HepG2 (cell line): ENCODE measurements around the gene TRPC3. TPM values are rescaled to one million over a fixed set of nuclear protein-coding genes. Genes with fewer than 3 reads are reported as not detected.

Experiments used
- ATAC-seq: fragments of 200-7000 bp; cut with Tn5 transposase; 3 replicates; pipeline ENCODE4 v1.9.1; 2020; ENCODE audit warnings: mild to moderate bottlenecking, moderate library complexity
- BruUV-seq: library from RNA; stranded (reverse); fragments of 400-500 nt; replicated peaks from 2 replicates; lab custom pipeline; 2021; lab: Mats Ljungman, UMichigan
- CTCF ChIA-PET: fragments of 300-600 bp; formaldehyde crosslinking; extraction: SDS; loops from one replicate; lab custom pipeline; 2021; ENCODE audit warnings: low total read pairs, inconsistent platforms, low intra/inter-chr PET ratio; lab: Yijun Ruan, JAX
- POLR2A ChIA-PET: fragments of 350-600 bp; sonication (Branson Sonifier 250); formaldehyde crosslinking; loops from one replicate; lab custom pipeline; 2020; ENCODE audit warnings: antibody characterized with exemption, inconsistent platforms; lab: Yijun Ruan, JAX
- DNase-seq: peaks from one replicate; pipeline ENCODE4 v3.0.0-alpha.2; 2015; ENCODE audit warnings: low spot score
- FAIRE-seq: peaks from 3 replicates; lab custom pipeline; 2011; peaks lifted over from hg19 to GRCh38; lab: Jason Lieb, UNC
- H2AFZ ChIP-seq: one replicate; pipeline ENCODE4 v1.6.1; 2011; ENCODE audit warnings: low read length, inconsistent platforms
- H3K27ac ChIP-seq: fragments of 300-600 bp; 3 replicates; pipeline ENCODE4 v1.8.0; 2011; ENCODE audit warnings: mixed run types, mild to moderate bottlenecking, mixed read lengths, low read length, inconsistent platforms; ENCODE audit not compliant: insufficient read depth; ENCODE audit errors: extremely low read length
- H3K27me3 ChIP-seq, 2 experiments: fragments of 200-600 bp in 1 of 2; 2 replicates in 1 of 2; 3 replicates in 1 of 2; pipeline versions ENCODE4 v1.6.0 to v1.8.0; 2011; ENCODE audit warnings: low read length in 2 of 2, mild to moderate bottlenecking in 2 of 2, moderate library complexity in 2 of 2, inconsistent platforms in 1 of 2; ENCODE audit not compliant: insufficient read depth in 2 of 2, control insufficient read depth in 1 of 2
- H3K36me3 ChIP-seq, 2 experiments: fragments of 200-600 bp in 1 of 2; replicated peaks in 1 of 2; 2 replicates in 1 of 2; 3 replicates in 1 of 2; pipeline versions ENCODE4 v1.5.1 to v1.8.0; 2011; ENCODE audit warnings: low read length in 2 of 2, inconsistent platforms in 1 of 2; ENCODE audit not compliant: insufficient read depth in 2 of 2, control insufficient read depth in 1 of 2
- H3K4me1 ChIP-seq: 2 replicates; pipeline ENCODE4 v1.5.1; 2012; ENCODE audit warnings: low read length, inconsistent platforms; ENCODE audit not compliant: insufficient read depth
- H3K4me2 ChIP-seq: 2 replicates; pipeline ENCODE4 v1.6.0; 2011; ENCODE audit warnings: low read depth, low read length, inconsistent platforms
- H3K4me3 ChIP-seq, 3 experiments: fragments of 200-600 bp in 1 of 3; sonication (generic), shearing (Covaris generic) in 1 of 3; replicated peaks in 1 of 3; 2 replicates each; pipeline ENCODE4 v1.5.1; 2011 to 2016; ENCODE audit warnings: low read length in 3 of 3, inconsistent platforms in 2 of 3, low read depth in 2 of 3, mild to moderate bottlenecking in 2 of 3, control low read depth in 1 of 3, mixed read lengths in 1 of 3; ENCODE audit not compliant: insufficient read depth in 1 of 3
- H3K79me2 ChIP-seq: one replicate; pipeline ENCODE4 v1.6.1; 2011; ENCODE audit warnings: low read length, inconsistent platforms; ENCODE audit not compliant: insufficient read depth
- H3K9ac ChIP-seq: 2 replicates; pipeline ENCODE4 v1.6.0; 2011; ENCODE audit warnings: mild to moderate bottlenecking, low read depth, low read length, inconsistent platforms; ENCODE audit not compliant: insufficient read depth
- H3K9me3 ChIP-seq: 2 replicates; pipeline ENCODE4 v1.5.1; 2012; ENCODE audit warnings: mild to moderate bottlenecking, low read length
- H4K20me1 ChIP-seq: 2 replicates; pipeline ENCODE4 v1.6.0; 2011; ENCODE audit warnings: inconsistent platforms, mild to moderate bottlenecking, low read length, moderate library complexity; ENCODE audit not compliant: insufficient read depth
- AKAP8 ChIP-seq: sonication (generic); formaldehyde crosslinking; IDR thresholded peaks from 2 replicates; pipeline ENCODE4 v1.5.1; 2020; ENCODE audit warnings: mild to moderate bottlenecking, missing genetic modification reagents
- ARNT ChIP-seq: fragments of 450-650 bp; IDR thresholded peaks from 2 replicates; pipeline ENCODE4 v1.6.1; 2017
- ATRX ChIP-seq: sonication (generic); formaldehyde crosslinking; IDR thresholded peaks from 2 replicates; pipeline ENCODE4 v1.4.0; 2020; ENCODE audit warnings: missing genetic modification reagents, borderline replicate concordance
- HDAC1 ChIP-seq: sonication (generic); formaldehyde crosslinking; IDR thresholded peaks from 2 replicates; pipeline ENCODE4 v1.5.1; 2020; ENCODE audit warnings: mild to moderate bottlenecking, missing genetic modification reagents
- HOXA9 ChIP-seq: sonication (generic); formaldehyde crosslinking; IDR thresholded peaks from 2 replicates; pipeline ENCODE4 v1.8.1; 2022; ENCODE audit warnings: missing genetic modification reagents, mild to moderate bottlenecking, moderate library complexity, borderline replicate concordance
- XBP1 ChIP-seq: sonication (generic); formaldehyde crosslinking; IDR thresholded peaks from 2 replicates; pipeline ENCODE4 v1.5.0; 2020; ENCODE audit warnings: missing genetic modification reagents
- ZEB1 ChIP-seq: IDR thresholded peaks from 2 replicates; pipeline ENCODE4 v1.6.1; 2012; ENCODE audit warnings: mild to moderate bottlenecking, low read depth, inconsistent platforms; ENCODE audit not compliant: insufficient replicate concordance
- ZNF30 ChIP-seq: sonication (generic); formaldehyde crosslinking; IDR thresholded peaks from 2 replicates; pipeline ENCODE4 v1.5.0; 2020; ENCODE audit warnings: mild to moderate bottlenecking, missing genetic modification reagents
- ZNF318 ChIP-seq: sonication (generic); formaldehyde crosslinking; IDR thresholded peaks from 2 replicates; pipeline ENCODE4 v1.4.0; 2020; ENCODE audit warnings: mild to moderate bottlenecking, missing genetic modification reagents
- ZNF335 ChIP-seq: sonication (generic); formaldehyde crosslinking; IDR thresholded peaks from 2 replicates; pipeline ENCODE4 v1.4.0; 2020; ENCODE audit warnings: missing genetic modification reagents
- ZNF451 ChIP-seq: sonication (generic); formaldehyde crosslinking; IDR thresholded peaks from 2 replicates; pipeline ENCODE4 v1.5.0; 2020; ENCODE audit warnings: mild to moderate bottlenecking, missing genetic modification reagents
- ZNF674 ChIP-seq: sonication (generic); formaldehyde crosslinking; IDR thresholded peaks from 2 replicates; pipeline ENCODE4 v1.5.0; 2020; ENCODE audit warnings: low read depth, mild to moderate bottlenecking, missing genetic modification reagents
- ZSCAN12 ChIP-seq: sonication (generic); formaldehyde crosslinking; IDR thresholded peaks from 2 replicates; pipeline ENCODE4 v1.9.0; 2021; ENCODE audit warnings: mild to moderate bottlenecking, missing genetic modification reagents
- ZSCAN22 ChIP-seq: sonication (generic); formaldehyde crosslinking; IDR thresholded peaks from 2 replicates; pipeline ENCODE4 v1.4.0; 2020; ENCODE audit warnings: mild to moderate bottlenecking, missing genetic modification reagents
- WGBS: methylation state at CpG from one replicate; pipeline ENCODE4 v1.1.6; 2017; ENCODE audit warnings: low lambda C conversion rate; 5-methylcytosine and 5-hydroxymethylcytosine counted together
- in situ Hi-C: cut with HindIII; loops from 2 replicates; pipeline ENCODE4 v1.10.0; 2017; ENCODE audit warnings: low pct_unique_long_range_greater_than_20kb; ENCODE audit not compliant: extremely low pct_ligation_motif_present
- intact Hi-C: fragments of 100-400 bp; cut with micrococcal nuclease; formaldehyde crosslinking; loops from one replicate; pipeline ENCODE4 v1.10.0; 2022; ENCODE audit not compliant: unreplicated experiment
- polyA plus RNA-seq, 8 experiments: library from polyadenylated mRNA; depleted of rRNA in 3 of 8; stranded (reverse) in 7 of 8; unstranded in 1 of 8; fragments of >200 nt; fragmentation: Illumina TruSeq in 4 of 8; extraction: Trizol in 4 of 8; gene quantifications; 2 replicates each; pipeline versions ENCODE4 v1.2.1 to v1.2.3, GENCODE V29; 2011 to 2016; ENCODE audit warnings: low read depth in 4 of 8, missing spikeins in 1 of 8, mixed read lengths in 1 of 8; ENCODE audit not compliant: insufficient read depth in 1 of 8
- total RNA-seq, 5 experiments: library from RNA; depleted of rRNA; stranded (reverse); fragments of >200 nt; fragmentation: Illumina TruSeq; extraction: Trizol; gene quantifications; 2 replicates each; pipeline ENCODE4 v1.2.3, GENCODE V29; 2016; ENCODE audit warnings: low read depth in 1 of 5

The TRPC3 gene
- total and polyA plus RNA-seq, 2 of the 13 experiments (the other 11 are each of a cell fraction or from before 2014, with no cell fraction given), result not detected

- no peak for TF ChIP-seq HDAC1 (CRISPR knock-in tag)
- TF ChIP-seq AKAP8 (CRISPR knock-in tag), result no peak
- TF ChIP-seq ZNF335 (CRISPR knock-in tag), result no peak
- no peak for TF ChIP-seq ZNF674 (CRISPR knock-in tag)
- no peak for TF ChIP-seq ZSCAN12
- TF ChIP-seq ZNF451 (CRISPR knock-in tag), result no peak
- no peak for TF ChIP-seq HOXA9 (CRISPR knock-in tag)
Measured at GRCh38 chr4:122000849-122001248, 49.0 kb upstream of the TRPC3 start (continued).

- 57% methylated on average over 1 of the region's 4 CpGs for WGBS
- no peak for FAIRE-seq
- H3K36me3 ChIP-seq, result no peaks in the 10 kb centered on the region
- H3K79me2 ChIP-seq, result no peaks in the 10 kb centered on the region
- no peak for DNase-seq
- TF ChIP-seq ZEB1, result no peak
- TF ChIP-seq ARNT, result no peak
- TF ChIP-seq XBP1 (CRISPR knock-in tag), result no peak
- no peak for TF ChIP-seq ZSCAN22 (CRISPR knock-in tag)
- TF ChIP-seq ZNF30 (CRISPR knock-in tag), result no peak
- no peak for TF ChIP-seq ZNF318
- TF ChIP-seq ATRX (CRISPR knock-in tag), result no peak
- ChIA-PET CTCF (no interaction called here), POLR2A (no interaction called here)
- H3K9ac ChIP-seq, result no peak overlapping the region
- H3K4me1 ChIP-seq, result 0 out of 2 replicates have a peak, but pooled peaks cover under 1% of the 10 kb centered on the region
- H3K4me2 ChIP-seq, result no peak overlapping the region
- H3K27me3 ChIP-seq, result no peaks in the 10 kb centered on the region
- no peak overlapping the region for H3K4me3 ChIP-seq
- in situ Hi-C loops (no loop called here), intact Hi-C loops (no loop called here)
- ATAC-seq, result no peak
- no peaks in the 10 kb centered on the region for H4K20me1 ChIP-seq
- no peaks in the 10 kb centered on the region for H3K9me3 ChIP-seq
- no peak overlapping the region for H3K27ac ChIP-seq
- H2AFZ ChIP-seq, result no peak overlapping the region
- no TSS peak for BruUV-seq
Measured at GRCh38 chr4:121998024-121998423, 46.2 kb upstream of the TRPC3 start.
